Kidney epithelial cell (primary cell): ENCODE results near the gene MYOM1. TPM values are rescaled to one million over a fixed set of nuclear protein-coding genes. Genes with fewer than 3 reads are reported as not detected.
"Not testable (repeated sequence)": the region's sequence is repeated elsewhere in the genome, so short reads cannot be mapped to it uniquely, and the experiment has no call there.

ENCODE experiments used
- DNase-seq: peaks from one replicate; pipeline ENCODE4 v3.0.0-alpha.2; 2010; ENCODE audit warnings: low read depth
- H3K27me3 ChIP-seq: 2 replicates; pipeline ENCODE4 v1.6.0; 2011; ENCODE audit warnings: low read length; ENCODE audit not compliant: control insufficient read depth, insufficient read depth
- H3K36me3 ChIP-seq: 2 replicates; pipeline ENCODE4 v1.5.1; 2011; ENCODE audit warnings: low read length; ENCODE audit not compliant: control insufficient read depth, insufficient read depth
- H3K4me3 ChIP-seq: 2 replicates; pipeline ENCODE4 v1.5.1; 2011; ENCODE audit warnings: low read depth, mild to moderate bottlenecking, control low read depth, low read length
- total RNA-seq: library from RNA; depleted of rRNA; stranded (reverse); fragments of >200 nt; gene quantifications from 2 replicates; pipeline ENCODE4 v1.2.3, GENCODE V29; 2015
- TF ChIP-seq, protein P1 (sequence below): IDR thresholded peaks from 2 replicates; pipeline ENCODE4 v1.5.1; 2011; ENCODE audit warnings: mild to moderate bottlenecking, moderate library complexity, low read length, control low read depth, inconsistent platforms; ENCODE audit not compliant: insufficient read depth, poor library complexity, severe bottlenecking

The MYOM1 gene
- total RNA-seq, 1 donor from 2014 or later = 0.04 TPM

DNA sequence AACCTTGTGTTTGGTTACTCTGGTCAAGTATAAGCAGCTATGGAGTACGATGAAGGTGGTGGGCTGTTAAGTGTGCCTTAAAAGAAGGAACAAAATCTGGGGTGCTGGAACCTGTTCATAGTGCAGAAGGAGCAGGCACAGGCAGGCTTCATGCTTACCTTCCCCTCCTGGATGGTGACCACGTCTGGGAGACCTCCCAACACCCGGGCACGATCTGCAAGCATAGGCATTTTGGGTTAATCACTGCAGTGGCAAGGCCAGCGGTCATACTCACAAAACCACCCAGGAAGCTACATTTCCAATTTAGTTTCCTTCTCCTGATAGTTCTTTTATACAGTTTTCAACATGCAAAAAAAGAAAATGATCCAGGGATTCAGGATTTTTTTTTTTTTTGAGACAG, 148.1 kb downstream of the MYOM1 start:
- Histone ChIP-seq H3K4me3 (no peak overlapping the region), H3K27me3 (no peaks in the 10 kb centered on the region), H3K36me3 (no peaks in the 10 kb centered on the region)
- TF ChIP-seq, protein P1, sequence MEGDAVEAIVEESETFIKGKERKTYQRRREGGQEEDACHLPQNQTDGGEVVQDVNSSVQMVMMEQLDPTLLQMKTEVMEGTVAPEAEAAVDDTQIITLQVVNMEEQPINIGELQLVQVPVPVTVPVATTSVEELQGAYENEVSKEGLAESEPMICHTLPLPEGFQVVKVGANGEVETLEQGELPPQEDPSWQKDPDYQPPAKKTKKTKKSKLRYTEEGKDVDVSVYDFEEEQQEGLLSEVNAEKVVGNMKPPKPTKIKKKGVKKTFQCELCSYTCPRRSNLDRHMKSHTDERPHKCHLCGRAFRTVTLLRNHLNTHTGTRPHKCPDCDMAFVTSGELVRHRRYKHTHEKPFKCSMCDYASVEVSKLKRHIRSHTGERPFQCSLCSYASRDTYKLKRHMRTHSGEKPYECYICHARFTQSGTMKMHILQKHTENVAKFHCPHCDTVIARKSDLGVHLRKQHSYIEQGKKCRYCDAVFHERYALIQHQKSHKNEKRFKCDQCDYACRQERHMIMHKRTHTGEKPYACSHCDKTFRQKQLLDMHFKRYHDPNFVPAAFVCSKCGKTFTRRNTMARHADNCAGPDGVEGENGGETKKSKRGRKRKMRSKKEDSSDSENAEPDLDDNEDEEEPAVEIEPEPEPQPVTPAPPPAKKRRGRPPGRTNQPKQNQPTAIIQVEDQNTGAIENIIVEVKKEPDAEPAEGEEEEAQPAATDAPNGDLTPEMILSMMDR = no peak
- DNase-seq = no peak

DNA sequence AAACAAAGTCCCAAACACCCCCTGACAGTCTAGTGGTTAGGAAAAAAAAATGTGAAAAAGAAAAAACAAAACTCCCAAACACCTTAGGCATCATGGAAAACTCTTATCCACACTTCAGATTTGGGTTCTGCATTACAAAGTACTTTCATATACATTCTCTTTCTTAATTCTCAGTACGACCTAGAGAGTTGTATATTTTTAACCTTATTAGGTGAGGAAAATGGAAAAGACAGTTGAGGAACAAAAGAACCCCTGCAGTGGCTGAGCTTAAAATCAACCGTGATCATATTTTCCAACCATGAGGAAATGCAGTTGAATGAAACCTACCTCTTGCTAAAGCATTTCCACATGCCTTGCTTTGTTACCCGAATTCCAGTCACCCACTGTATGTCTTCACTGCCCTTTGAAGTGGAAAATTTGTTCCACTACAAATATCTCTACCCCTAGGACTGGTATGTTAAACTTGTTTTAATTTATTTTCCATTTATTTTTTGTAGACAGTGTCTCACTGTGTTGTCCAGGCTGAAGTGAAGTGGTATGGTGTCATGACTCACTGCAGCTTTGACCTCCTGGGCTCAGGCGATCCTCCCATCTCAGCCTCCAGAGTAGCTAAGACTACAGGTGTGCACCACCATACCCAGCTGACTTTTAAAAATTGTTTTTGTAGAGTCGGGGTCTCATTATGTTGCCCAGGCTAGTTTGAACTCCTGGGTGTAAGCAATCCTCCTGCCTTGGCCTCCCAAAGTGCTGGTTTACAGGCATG, 149.9 kb downstream of the MYOM1 start:
- H3K4me3 ChIP-seq = no peak overlapping the region
- DNase-seq = no peak
- H3K36me3 ChIP-seq = no peaks in the 10 kb centered on the region
- H3K27me3 ChIP-seq = no peaks in the 10 kb centered on the region
- TF ChIP-seq, protein P1 = no peak

DNA sequence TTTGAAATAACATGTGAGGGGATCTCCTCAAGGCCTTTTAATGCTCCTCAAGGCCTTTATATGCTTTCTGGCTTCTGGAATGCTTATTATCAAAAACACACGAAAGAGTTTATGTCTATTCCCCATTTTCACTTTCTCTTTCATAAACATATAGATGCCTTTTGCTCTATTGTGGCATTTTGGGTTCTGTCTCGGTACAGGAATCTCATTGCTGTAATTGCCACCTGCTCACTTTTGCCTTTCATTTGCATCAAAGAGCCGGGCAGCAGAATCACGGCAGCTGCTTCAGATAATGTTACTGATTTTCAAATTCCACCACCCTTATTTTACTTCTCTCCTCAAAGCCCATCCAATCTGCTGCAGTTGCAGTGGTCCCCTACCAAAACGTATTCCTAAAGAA, 152.0 kb downstream of the MYOM1 start:
- H3K36me3 ChIP-seq = no peaks in the 10 kb centered on the region
- no peaks in the 10 kb centered on the region for H3K27me3 ChIP-seq
- TF ChIP-seq, protein P1 = no peak
- no peak overlapping the region for H3K4me3 ChIP-seq
- DNase-seq = no peak

DNA sequence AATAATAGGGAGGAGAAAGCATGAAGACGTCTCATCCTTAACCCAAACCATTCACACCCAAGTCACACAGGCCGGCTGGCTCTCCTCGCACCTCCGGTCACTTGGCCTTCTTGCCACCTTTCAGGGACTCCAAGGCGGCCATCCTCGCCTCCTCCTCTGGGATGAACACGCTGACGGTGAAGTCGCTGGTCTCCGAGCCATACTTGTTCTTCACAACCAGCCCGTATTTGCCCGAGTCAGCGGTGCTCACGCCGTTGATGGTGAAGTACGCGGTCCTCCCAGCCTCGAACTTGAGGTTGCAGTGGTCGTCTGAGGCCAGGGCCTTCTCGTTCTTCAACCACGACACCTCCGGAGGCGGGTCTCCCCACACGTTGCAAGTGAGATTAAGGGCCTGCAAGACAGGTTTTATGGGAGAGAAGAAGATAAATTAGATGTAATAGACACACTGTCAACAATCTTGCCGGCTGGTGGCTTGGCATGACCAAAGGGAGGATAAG, 152.6 kb downstream of the MYOM1 start:
- no peak overlapping the region for H3K4me3 ChIP-seq
- DNase-seq = no peak
- TF ChIP-seq, protein P1 = no peak
- no peaks in the 10 kb centered on the region for H3K27me3 ChIP-seq
- no peaks in the 10 kb centered on the region for H3K36me3 ChIP-seq

DNA sequence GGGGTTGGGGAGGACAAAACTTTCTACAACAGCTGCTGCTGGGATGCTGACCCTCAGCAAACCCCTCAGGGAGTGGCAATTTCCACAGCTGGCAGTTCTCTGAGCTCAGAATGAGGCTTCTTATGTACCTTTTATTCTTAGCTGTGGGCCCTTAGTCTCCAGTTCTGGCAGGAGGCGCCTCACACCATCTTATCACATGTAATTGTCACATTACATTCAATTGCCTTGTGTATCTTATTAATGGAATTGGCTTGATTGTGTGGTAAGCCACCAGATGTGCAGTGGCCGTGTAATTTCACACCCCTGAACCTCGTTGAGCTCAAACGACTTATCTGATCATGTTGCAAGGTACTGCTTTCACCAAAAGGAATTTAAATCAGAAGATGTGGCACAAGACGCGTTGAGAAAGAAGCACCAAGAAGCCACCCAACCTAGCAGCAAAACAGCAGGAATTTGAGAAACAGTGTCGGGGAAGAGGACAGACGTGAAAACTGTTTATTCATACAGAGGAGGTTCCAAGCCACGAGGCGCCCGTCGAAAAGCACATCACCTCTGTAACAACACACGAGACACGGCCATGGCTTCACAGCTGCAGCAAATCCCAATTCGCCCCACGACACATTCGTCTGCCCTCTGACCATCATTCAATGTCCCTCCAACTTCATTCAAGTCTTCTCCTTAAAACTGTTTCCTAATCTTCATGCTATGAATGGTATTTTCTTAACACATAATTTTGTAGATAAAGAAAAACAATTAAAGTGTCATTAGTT, 153.2 kb downstream of the MYOM1 start:
- DNase-seq = no peak

DNA sequence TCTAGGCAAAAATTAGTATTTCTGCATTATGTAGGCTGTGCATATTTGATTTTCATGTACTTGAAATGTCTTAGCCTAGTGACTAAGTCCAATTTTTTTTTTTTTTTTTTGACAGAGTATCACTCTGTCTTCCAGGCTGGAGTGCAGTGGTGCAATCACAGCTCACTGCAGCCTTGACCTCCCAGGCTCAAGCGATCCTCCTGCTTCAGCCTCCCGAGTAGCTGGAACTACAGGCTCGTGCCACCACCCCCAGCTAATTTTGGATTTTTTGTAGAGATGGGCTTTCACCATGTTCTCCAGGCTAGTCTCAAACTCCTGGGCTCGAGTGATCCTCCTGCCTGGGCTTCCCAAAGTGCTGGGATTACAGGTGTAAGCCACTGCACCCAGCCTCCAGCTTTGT, 156.0 kb downstream of the MYOM1 start:
- not testable (repeated sequence) for H3K27me3 ChIP-seq, H3K36me3 ChIP-seq, DNase-seq, H3K4me3 ChIP-seq

More for the DNA sequence above, 153.2 kb downstream of the MYOM1 start:
- TF ChIP-seq, protein P1 = no peak
- Histone ChIP-seq H3K4me3 (no peak overlapping the region), H3K36me3 (no peaks in the 10 kb centered on the region), H3K27me3 (no peaks in the 10 kb centered on the region)
